Neural crest cell (in vitro differentiated cells): Measurements from ENCODE around the gene AKAP3. TPM values are rescaled to one million over a fixed set of nuclear protein-coding genes. Genes with fewer than 3 reads are reported as not detected.

Experiments used
- DNase-seq: peaks from one replicate; pipeline ENCODE4 v3.0.0; 2021; ENCODE audit warnings: low read depth, mixed read lengths, low spot score
- H3K27ac Mint-ChIP-seq: one replicate; pipeline ENCODE4 v1.8.0; 2021; ENCODE audit warnings: mild to moderate bottlenecking, mixed read lengths; ENCODE audit not compliant: unreplicated experiment
- H3K27me3 Mint-ChIP-seq: 2 replicates; pipeline ENCODE4 v1.8.0; 2021; ENCODE audit warnings: low read depth, mild to moderate bottlenecking, mixed read lengths
- H3K36me3 Mint-ChIP-seq: 2 replicates; pipeline ENCODE4 v1.8.0; 2021; ENCODE audit warnings: low read depth, mild to moderate bottlenecking, mixed read lengths
- H3K4me1 Mint-ChIP-seq: 2 replicates; pipeline ENCODE4 v1.8.0; 2021; ENCODE audit warnings: mixed read lengths
- H3K4me3 Mint-ChIP-seq: one replicate; pipeline ENCODE4 v1.8.0; 2021; ENCODE audit warnings: mild to moderate bottlenecking, mixed read lengths
- H3K9me3 Mint-ChIP-seq: 2 replicates; pipeline ENCODE4 v1.8.0; 2021; ENCODE audit warnings: mixed read lengths
- total RNA-seq: library from RNA; stranded (reverse); gene quantifications from 2 replicates; pipeline ENCODE4 v1.2.1, GENCODE V29; 2021
- TF ChIP-seq, protein P1 (sequence below): fragments of 200-600 bp; sonication (generic); conservative IDR thresholded peaks from 2 replicates; pipeline ENCODE4 v1.5.0; 2021; ENCODE audit warnings: antibody characterized with exemption, mild to moderate bottlenecking

AKAP3 gene
- total RNA-seq, 1 donor from 2014 or later = 2.8 TPM

DNA sequence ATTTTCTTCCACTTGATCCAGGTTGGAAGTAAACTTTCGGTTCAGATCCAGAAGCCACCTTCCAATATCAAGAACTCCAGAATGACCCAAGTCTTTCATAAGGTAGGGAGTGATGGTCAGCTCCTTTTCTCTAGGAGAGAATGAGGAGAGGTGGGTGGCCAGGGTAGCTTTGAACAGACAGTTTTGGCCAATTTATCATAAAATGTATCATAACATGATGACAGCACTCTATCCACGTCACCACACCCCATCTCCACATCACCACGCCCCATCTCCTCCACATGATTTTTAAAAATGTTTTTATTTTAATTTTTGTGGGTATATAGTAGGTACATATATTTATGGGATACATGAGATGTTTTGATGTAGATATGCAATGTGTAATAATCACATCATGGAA is 59.9 kb downstream of the AKAP3 start:
- Mint-ChIP-seq H3K27me3 (no peaks in the 10 kb centered on the region), H3K27ac (no peak overlapping the region), H3K4me3 (no peak overlapping the region), H3K4me1 (peaks cover 14% of the 10 kb centered on the region), H3K36me3 (peaks cover 2% of the 10 kb centered on the region), H3K9me3 (peaks cover 5% of the 10 kb centered on the region)
- TF ChIP-seq, protein P1, sequence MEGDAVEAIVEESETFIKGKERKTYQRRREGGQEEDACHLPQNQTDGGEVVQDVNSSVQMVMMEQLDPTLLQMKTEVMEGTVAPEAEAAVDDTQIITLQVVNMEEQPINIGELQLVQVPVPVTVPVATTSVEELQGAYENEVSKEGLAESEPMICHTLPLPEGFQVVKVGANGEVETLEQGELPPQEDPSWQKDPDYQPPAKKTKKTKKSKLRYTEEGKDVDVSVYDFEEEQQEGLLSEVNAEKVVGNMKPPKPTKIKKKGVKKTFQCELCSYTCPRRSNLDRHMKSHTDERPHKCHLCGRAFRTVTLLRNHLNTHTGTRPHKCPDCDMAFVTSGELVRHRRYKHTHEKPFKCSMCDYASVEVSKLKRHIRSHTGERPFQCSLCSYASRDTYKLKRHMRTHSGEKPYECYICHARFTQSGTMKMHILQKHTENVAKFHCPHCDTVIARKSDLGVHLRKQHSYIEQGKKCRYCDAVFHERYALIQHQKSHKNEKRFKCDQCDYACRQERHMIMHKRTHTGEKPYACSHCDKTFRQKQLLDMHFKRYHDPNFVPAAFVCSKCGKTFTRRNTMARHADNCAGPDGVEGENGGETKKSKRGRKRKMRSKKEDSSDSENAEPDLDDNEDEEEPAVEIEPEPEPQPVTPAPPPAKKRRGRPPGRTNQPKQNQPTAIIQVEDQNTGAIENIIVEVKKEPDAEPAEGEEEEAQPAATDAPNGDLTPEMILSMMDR = no peak
- DNase-seq = no peak

GRCh38 chr12:4587108-4587507 is 61.7 kb downstream of the AKAP3 start:
- Mint-ChIP-seq H3K27me3 (no peaks in the 10 kb centered on the region), H3K4me3 (no peak overlapping the region), H3K9me3 (peaks cover 5% of the 10 kb centered on the region), H3K27ac (no peak overlapping the region), H3K36me3 (peaks cover 2% of the 10 kb centered on the region), H3K4me1 (peaks cover 7% of the 10 kb centered on the region)
- TF ChIP-seq, protein P1 = no peak
- DNase-seq = no peak

DNA sequence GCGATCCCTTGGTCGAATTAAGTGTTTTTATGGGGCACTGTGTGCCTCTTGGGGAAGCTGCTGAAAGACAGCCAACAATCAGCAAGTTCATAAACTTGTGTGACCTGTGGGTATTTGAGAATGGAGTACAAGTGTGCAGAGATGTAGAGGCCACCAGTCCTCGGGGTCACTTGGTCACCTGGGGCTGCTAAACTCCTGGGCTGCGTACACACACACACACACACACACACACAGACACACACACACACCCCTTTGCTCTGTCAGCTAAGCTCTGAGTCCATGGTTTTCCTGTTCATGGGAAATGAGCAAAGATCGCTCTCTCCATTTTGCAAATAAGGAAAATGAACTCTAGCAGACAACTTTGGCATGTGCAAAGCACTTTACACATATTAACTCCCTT is 62.4 kb downstream of the AKAP3 start:
- no peak overlapping the region for H3K4me3 Mint-ChIP-seq

DNA sequence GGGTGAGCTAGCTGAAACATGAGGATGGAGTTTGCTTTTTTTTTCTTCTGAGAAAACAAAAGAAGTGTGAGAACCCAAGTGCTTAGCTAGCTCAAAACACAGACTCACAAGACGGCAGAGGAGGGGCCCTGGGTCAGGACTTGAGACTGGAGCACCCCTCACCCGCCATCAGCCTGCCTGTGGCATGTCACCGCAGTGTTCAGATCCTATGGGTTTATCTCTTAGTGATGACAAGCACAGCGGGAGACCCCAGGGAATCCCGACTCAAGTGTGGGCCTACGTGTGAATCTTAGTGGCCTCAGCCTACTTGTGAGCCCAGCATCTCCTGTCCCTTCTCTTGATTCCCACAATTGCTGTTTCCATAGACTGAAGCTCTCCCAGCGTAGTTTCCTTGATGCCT is 64.0 kb downstream of the AKAP3 start:
- DNase-seq = no peak
- no peaks in the 10 kb centered on the region for H3K27me3 Mint-ChIP-seq
- TF ChIP-seq, protein P1 = no peak

More for the DNA sequence above, 62.4 kb downstream of the AKAP3 start:
- TF ChIP-seq, protein P1 = no peak
- H3K36me3 Mint-ChIP-seq = peaks cover 2% of the 10 kb centered on the region
- no peak for DNase-seq
- peaks cover 7% of the 10 kb centered on the region for H3K4me1 Mint-ChIP-seq
- peak overlapping the region; percentile 20 for H3K27ac Mint-ChIP-seq
- H3K9me3 Mint-ChIP-seq = peaks cover 5% of the 10 kb centered on the region
- H3K27me3 Mint-ChIP-seq = no peaks in the 10 kb centered on the region

GRCh38 chr12:4584281-4584680 is 64.6 kb downstream of the AKAP3 start:
- TF ChIP-seq, protein P1 = no peak
- Mint-ChIP-seq H3K9me3 (peaks cover under 1% of the 10 kb centered on the region), H3K27ac (no peak overlapping the region), H3K4me1 (peaks cover 24% of the 10 kb centered on the region), H3K4me3 (no peak overlapping the region), H3K36me3 (no peaks in the 10 kb centered on the region), H3K27me3 (no peaks in the 10 kb centered on the region)
- no peak for DNase-seq

More for the DNA sequence above, 64.0 kb downstream of the AKAP3 start:
- Mint-ChIP-seq H3K27ac (no peak overlapping the region), H3K4me1 (peaks cover 18% of the 10 kb centered on the region), H3K4me3 (no peak overlapping the region), H3K36me3 (peaks cover 2% of the 10 kb centered on the region), H3K9me3 (peaks cover 5% of the 10 kb centered on the region)

DNA sequence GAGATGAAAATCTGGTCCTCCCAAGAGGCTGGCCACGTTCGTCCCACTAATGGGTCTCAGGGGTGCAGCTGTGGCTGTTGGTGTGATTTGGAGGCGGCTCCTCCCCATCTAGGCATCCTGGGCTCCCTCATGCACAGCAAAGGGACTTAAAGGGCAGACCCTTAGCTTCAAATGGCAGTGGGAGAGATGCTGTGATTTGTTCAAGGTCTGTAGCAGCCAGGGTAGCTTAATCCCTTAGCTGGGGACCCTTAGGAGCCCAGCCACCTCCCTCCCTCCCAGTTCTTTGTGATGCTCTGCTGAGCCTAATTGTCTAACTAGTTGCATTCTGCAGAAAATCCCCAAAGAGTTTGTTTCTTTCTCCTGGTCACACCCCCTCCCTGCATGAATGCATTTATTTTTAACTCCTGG is 68.6 kb downstream of the AKAP3 start:
- no peaks in the 10 kb centered on the region for H3K9me3 Mint-ChIP-seq
- DNase-seq = no peak
- H3K36me3 Mint-ChIP-seq = no peaks in the 10 kb centered on the region
- H3K27me3 Mint-ChIP-seq = no peaks in the 10 kb centered on the region
- H3K4me3 Mint-ChIP-seq = no peak overlapping the region
- TF ChIP-seq, protein P1 = no peak
- peaks cover 22% of the 10 kb centered on the region for H3K4me1 Mint-ChIP-seq
- H3K27ac Mint-ChIP-seq = no peak overlapping the region
